Parathyroid adenoma (tissue), 2 donors: ENCODE data around the gene LRRC8B.

ENCODE experiments used
- H2AFZ ChIP-seq: fragments of 300-600 bp; sonication (generic); one replicate; pipeline ENCODE4 v1.7.0; 2017; ENCODE audit warnings: antibody characterized with exemption, mild to moderate bottlenecking
- H3K27ac ChIP-seq: fragments of 300-600 bp; sonication (generic); one replicate; pipeline ENCODE4 v1.7.0; 2017
- H3K27me3 ChIP-seq: fragments of 300-600 bp; sonication (generic); one replicate; pipeline ENCODE4 v1.7.0; 2017; ENCODE audit warnings: low read length; ENCODE audit not compliant: control insufficient read depth, insufficient read depth
- H3K36me3 ChIP-seq: fragments of 300-600 bp; sonication (generic); one replicate; pipeline ENCODE4 v1.7.0; 2017; ENCODE audit warnings: low read length; ENCODE audit not compliant: control insufficient read depth, insufficient read depth
- H3K4me1 ChIP-seq: fragments of 300-600 bp; sonication (generic); one replicate; pipeline ENCODE4 v1.7.0; 2017; ENCODE audit warnings: control low read depth
- H3K4me2 ChIP-seq: fragments of 300-600 bp; sonication (generic); one replicate; pipeline ENCODE4 v1.7.0; 2017; ENCODE audit warnings: low read length
- H3K4me3 ChIP-seq: fragments of 300-600 bp; sonication (generic); one replicate; pipeline ENCODE4 v1.7.0; 2017; ENCODE audit warnings: low read depth, low read length
- H3K79me2 ChIP-seq: fragments of 300-600 bp; sonication (generic); one replicate; pipeline ENCODE4 v1.7.0; 2017; ENCODE audit warnings: control low read depth
- H3K9ac ChIP-seq: fragments of 300-600 bp; sonication (generic); one replicate; pipeline ENCODE4 v1.7.0; 2017; ENCODE audit warnings: mild to moderate bottlenecking
- H3K9me3 ChIP-seq: fragments of 300-600 bp; sonication (generic); one replicate; pipeline ENCODE4 v1.7.0; 2017; ENCODE audit warnings: low read length; ENCODE audit not compliant: control insufficient read depth
- CTCF ChIP-seq: fragments of 300-600 bp; sonication (generic); IDR thresholded peaks from one replicate; pipeline ENCODE4 v1.7.0; 2017; ENCODE audit warnings: antibody characterized with exemption, mild to moderate bottlenecking
- donor health status: primary hyperparathyroidism.

The LRRC8B gene

GRCh38 chr1:89643577-89643976 is 118.9 kb downstream of the LRRC8B start:
- Histone ChIP-seq H3K9ac (no peak overlapping the region), H3K27ac (no peak overlapping the region), H3K4me2 (no peak overlapping the region), H3K4me1 (no peaks in the 10 kb centered on the region), H3K79me2 (no peaks in the 10 kb centered on the region), H3K4me3 (no peak overlapping the region), H2AFZ (no peak overlapping the region), H3K27me3 (no peaks in the 10 kb centered on the region), H3K9me3 (no peaks in the 10 kb centered on the region), H3K36me3 (no peaks in the 10 kb centered on the region)
- no peak for TF ChIP-seq CTCF

GRCh38 chr1:89644119-89644814 is 119.6 kb downstream of the LRRC8B start:
- Histone ChIP-seq H3K27ac (no peak overlapping the region), H3K4me2 (no peak overlapping the region)

GRCh38 chr1:89646259-89646658 is 121.6 kb downstream of the LRRC8B start:
- no peak for TF ChIP-seq CTCF
- H2AFZ ChIP-seq, result no peak overlapping the region
- H3K4me2 ChIP-seq, result no peak overlapping the region
- H3K4me3 ChIP-seq, result no peak overlapping the region
- H3K9me3 ChIP-seq, result no peaks in the 10 kb centered on the region
- no peaks in the 10 kb centered on the region for H3K79me2 ChIP-seq
- no peaks in the 10 kb centered on the region for H3K27me3 ChIP-seq
- no peak overlapping the region for H3K27ac ChIP-seq
- H3K9ac ChIP-seq, result no peak overlapping the region
- no peaks in the 10 kb centered on the region for H3K36me3 ChIP-seq
- no peaks in the 10 kb centered on the region for H3K4me1 ChIP-seq

More at GRCh38 chr1:89644119-89644814, 119.6 kb downstream of the LRRC8B start:
- Histone ChIP-seq H3K36me3 (no peaks in the 10 kb centered on the region), H3K4me1 (no peaks in the 10 kb centered on the region), H3K4me3 (no peak overlapping the region), H3K9ac (no peak overlapping the region), H3K27me3 (no peaks in the 10 kb centered on the region), H2AFZ (no peak overlapping the region), H3K79me2 (no peaks in the 10 kb centered on the region), H3K9me3 (no peaks in the 10 kb centered on the region)
- no peak for TF ChIP-seq CTCF
